ENCODE data around the gene SKAP1.

The SKAP1 gene

GRCh38 chr17:48261297-48261880, 168.6 kb downstream of the SKAP1 start:
- DNase-seq (ENCODE audit: extremely low read depth, low read depth): no peak
- peak; percentile 14 for TF ChIP-seq CTCF (IDR thresholded peaks at IDR 0.05; ENCODE audit: low read depth, low read length)

GRCh38 chr17:48259694-48260291, 170.2 kb downstream of the SKAP1 start:
- TF ChIP-seq CTCF (IDR thresholded peaks at IDR 0.05; ENCODE audit: low read depth, low read length): peak; percentile 33
- no peak for DNase-seq (ENCODE audit: extremely low read depth, low read depth)

- no peak for DNase-seq (ENCODE audit: extremely low read depth, low read depth)
- TF ChIP-seq CTCF (IDR thresholded peaks at IDR 0.05; ENCODE audit: low read depth, low read length): no peak
These were observed 171.7 kb downstream of the SKAP1 start for GRCh38 chr17:48258331-48258730.

- no peak for TF ChIP-seq CTCF (IDR thresholded peaks at IDR 0.05; ENCODE audit: low read depth, low read length)
- DNase-seq (ENCODE audit: extremely low read depth, low read depth): no peak
These were observed 174.3 kb downstream of the SKAP1 start for GRCh38 chr17:48255759-48256158.

- no peak for DNase-seq (ENCODE audit: extremely low read depth, low read depth)
- no peak for TF ChIP-seq CTCF (IDR thresholded peaks at IDR 0.05; ENCODE audit: low read depth, low read length)
These were observed 175.1 kb downstream of the SKAP1 start for GRCh38 chr17:48254896-48255295.

- TF ChIP-seq CTCF (IDR thresholded peaks at IDR 0.05; ENCODE audit: low read depth, low read length): no peak
- DNase-seq (ENCODE audit: extremely low read depth, low read depth): no peak
These were observed 176.0 kb downstream of the SKAP1 start for GRCh38 chr17:48253975-48254374.

- no peak for DNase-seq (ENCODE audit: extremely low read depth, low read depth)
- TF ChIP-seq CTCF (IDR thresholded peaks at IDR 0.05; ENCODE audit: low read depth, low read length): no peak
These were observed 178.1 kb downstream of the SKAP1 start for GRCh38 chr17:48251950-48252349.

Data from AG09319 (cell line).